Thyroid gland (tissue), 4 donors: ENCODE results near the gene CLDN34.

ENCODE experiments used
- POLR2A ChIP-seq, 2 donors: fragments of 450-650 bp; IDR thresholded peaks; one replicate each; pipeline ENCODE4 v1.6.1; 2017; ENCODE audit warnings: antibody characterized with exemption in 2 of 2, mild to moderate bottlenecking in 2 of 2, moderate library complexity in 1 of 2
- TF ChIP-seq, protein P1 (sequence below), 6 experiments: fragments of 200-600 bp in 3 of 6; fragments of 450-650 bp in 3 of 6; sonication (generic) in 3 of 6; IDR thresholded peaks; one replicate each; pipeline ENCODE4 v1.5.1; 2016 to 2019; ENCODE audit warnings: antibody characterized with exemption in 6 of 6, mild to moderate bottlenecking in 2 of 6, inconsistent platforms in 1 of 6, moderate library complexity in 1 of 6

DNA sequence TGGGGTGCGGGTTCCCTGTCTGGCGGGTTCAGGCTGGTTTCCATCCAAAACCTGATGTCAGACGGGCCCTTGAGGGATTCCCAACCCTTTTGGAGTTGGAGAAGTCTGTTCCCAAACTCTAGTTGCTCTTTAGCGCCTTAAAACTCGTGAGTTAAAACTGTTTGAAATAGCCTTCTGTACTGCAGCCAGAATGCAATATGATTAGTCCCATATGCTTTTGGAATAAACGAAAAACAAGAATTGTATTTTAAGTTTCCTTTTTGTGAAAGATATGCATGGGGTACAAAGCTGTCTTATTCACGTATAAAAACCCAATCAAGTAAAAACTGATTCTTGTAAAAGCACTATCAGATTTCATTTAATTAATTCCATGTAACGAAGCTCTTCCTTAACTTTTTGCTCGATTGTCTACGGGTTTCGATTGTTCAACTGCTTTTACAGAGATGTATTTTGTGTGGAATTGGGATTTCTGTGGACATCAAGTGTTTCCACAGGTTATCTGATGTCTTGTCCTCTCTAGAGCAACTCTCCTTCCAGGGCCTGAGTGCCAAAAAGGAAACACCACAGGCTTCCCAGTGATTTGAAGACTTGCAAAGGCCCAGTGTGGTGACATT, 49.5 kb downstream of the CLDN34 start:
- TF ChIP-seq, protein P1, sequence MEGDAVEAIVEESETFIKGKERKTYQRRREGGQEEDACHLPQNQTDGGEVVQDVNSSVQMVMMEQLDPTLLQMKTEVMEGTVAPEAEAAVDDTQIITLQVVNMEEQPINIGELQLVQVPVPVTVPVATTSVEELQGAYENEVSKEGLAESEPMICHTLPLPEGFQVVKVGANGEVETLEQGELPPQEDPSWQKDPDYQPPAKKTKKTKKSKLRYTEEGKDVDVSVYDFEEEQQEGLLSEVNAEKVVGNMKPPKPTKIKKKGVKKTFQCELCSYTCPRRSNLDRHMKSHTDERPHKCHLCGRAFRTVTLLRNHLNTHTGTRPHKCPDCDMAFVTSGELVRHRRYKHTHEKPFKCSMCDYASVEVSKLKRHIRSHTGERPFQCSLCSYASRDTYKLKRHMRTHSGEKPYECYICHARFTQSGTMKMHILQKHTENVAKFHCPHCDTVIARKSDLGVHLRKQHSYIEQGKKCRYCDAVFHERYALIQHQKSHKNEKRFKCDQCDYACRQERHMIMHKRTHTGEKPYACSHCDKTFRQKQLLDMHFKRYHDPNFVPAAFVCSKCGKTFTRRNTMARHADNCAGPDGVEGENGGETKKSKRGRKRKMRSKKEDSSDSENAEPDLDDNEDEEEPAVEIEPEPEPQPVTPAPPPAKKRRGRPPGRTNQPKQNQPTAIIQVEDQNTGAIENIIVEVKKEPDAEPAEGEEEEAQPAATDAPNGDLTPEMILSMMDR (IDR thresholded peaks at IDR 0.05) = no peak
- TF ChIP-seq POLR2A (IDR thresholded peaks at IDR 0.05) = no peak
